ENCODE data around the gene ZNF135. TPM values are rescaled to one million over a fixed set of nuclear protein-coding genes. Genes with fewer than 3 reads are reported as not detected.

Gene ZNF135
- total and polyA plus RNA-seq, 2 of the 4 experiments (the other 2 are of a cell fraction): 2.4 to 2.7 TPM

- ATAC-seq (ENCODE audit: low read depth) (no peak), DNase-seq (no peak)
- no peak overlapping the region for H3K23ac ChIP-seq (ENCODE audit: low read depth, low read length)
- in situ Hi-C loops (cut with MboI; ENCODE audit: low sequenced_read_pairs) (no loop called here), intact Hi-C loops (cut with micrococcal nuclease) (loop anchor here (1.0 kb wide), 1 partner anchor 133 kb away; no protein-coding TSS in a partner anchor), dilution Hi-C loops (cut with HindIII; ENCODE audit: low sequenced_read_pairs, unreplicated experiment) (no loop called here)
- H2BK15ac ChIP-seq (ENCODE audit: low read depth, low read length): no peak overlapping the region
- H3K4me1 ChIP-seq (ENCODE audit: control insufficient read depth, insufficient read depth, low read length): no peaks in the 10 kb centered on the region
- H2AK5ac ChIP-seq (ENCODE audit: low read depth, low read length): no peak overlapping the region
- H3K27ac ChIP-seq (ENCODE audit: insufficient read depth, low read length): no peak overlapping the region
- H4K5ac ChIP-seq (ENCODE audit: low read depth, low read length): no peak overlapping the region
- no peak overlapping the region for H3K56ac ChIP-seq (ENCODE audit: extremely low read depth, insufficient read depth, low read length)
- H3K36me3 ChIP-seq (ENCODE audit: control insufficient read depth, insufficient read depth, low read length): no peaks in the 10 kb centered on the region
- no peak overlapping the region for H2AK9ac ChIP-seq (replicated peaks; ENCODE audit: low read depth, low read length, poor library complexity)
- no peak overlapping the region for H4K8ac ChIP-seq (ENCODE audit: low read depth in 2 of 2, low read length in 2 of 2)
- no peaks in the 10 kb centered on the region for H4K20me1 ChIP-seq (ENCODE audit: insufficient read depth, low read length)
- no peak overlapping the region for H2BK120ac ChIP-seq (ENCODE audit: low read depth, low read length)
- no peaks in the 10 kb centered on the region for H3K79me1 ChIP-seq (ENCODE audit: low read depth in 1 of 2, low read length in 2 of 2)
- H3K4me3 ChIP-seq (ENCODE audit: insufficient read depth, low read depth, low read length): no peak overlapping the region
- peaks cover 32% of the 10 kb centered on the region for H3K9me3 ChIP-seq (ENCODE audit: control insufficient read depth, insufficient read depth, low read length)
- H3K4me2 ChIP-seq (ENCODE audit: low read depth, low read length): no peak overlapping the region
- ChIA-PET POLR2A (ENCODE audit: unreplicated experiment) (no interaction called here), CTCF (no interaction called here)
- H3K4ac ChIP-seq (ENCODE audit: low read depth, low read length): no peak overlapping the region
- no peak for TF ChIP-seq MAFK (IDR thresholded peaks at IDR 0.05; ENCODE audit: low read depth, low read length)
- no peak for TF ChIP-seq BHLHE40 (IDR thresholded peaks at IDR 0.05; ENCODE audit: low read depth, low read length)
- no peak for TF ChIP-seq FOS (IDR thresholded peaks at IDR 0.05; ENCODE audit: low read depth, low read length)
- no peak for TF ChIP-seq RFX5 (IDR thresholded peaks at IDR 0.05; ENCODE audit: low read depth, low read length)
- no peak overlapping the region for H4K91ac ChIP-seq (ENCODE audit: insufficient read depth, low read depth, low read length)
- 0% methylated on average over 1 of the region's 4 CpGs; no CpG with 5 or more reads in 1 of the 2 experiments for WGBS, 2 experiments (ENCODE audit: extremely low coverage in 2 of 2, insufficient read length in 1 of 2)
- no peak overlapping the region for H2BK20ac ChIP-seq (ENCODE audit: low read depth, low read length)
- H3K9ac ChIP-seq (ENCODE audit: low read depth, low read length): no peak overlapping the region
- H3K9me1 ChIP-seq (ENCODE audit: insufficient read depth, low read length): no peaks in the 10 kb centered on the region
- H3K14ac ChIP-seq (replicated peaks; ENCODE audit: low read depth, low read length): no peak overlapping the region
- H3K18ac ChIP-seq (ENCODE audit: low read depth, low read length): no peak overlapping the region
- H2BK5ac ChIP-seq (ENCODE audit: low read depth, low read length, poor library complexity, severe bottlenecking): no peak overlapping the region
- no peak overlapping the region for H2AFZ ChIP-seq (replicated peaks; ENCODE audit: low read length, poor library complexity)
- H3K27me3 ChIP-seq (ENCODE audit: control insufficient read depth, insufficient read depth, low read length): no peaks in the 10 kb centered on the region
- no TSS peak for BruUV-seq (replicated peaks)
Observed at GRCh38 chr19:58022283-58022660, 36.8 kb upstream of the ZNF135 start.
